Posterior cingulate gyrus (tissue), 11 donors: ENCODE results near the gene OR4B1.
A peak's percentile ranks its signal among the peaks of the same experiment; 100 is the strongest.
"Not testable (repeated sequence)": the region's sequence is repeated elsewhere in the genome, so short reads cannot be mapped to it uniquely, and the experiment has no call there.

Experiments
- DNase-seq, 10 donors: peaks; one replicate each; pipeline versions ENCODE4 v3.0.0 to v3.0.0-alpha.2; 2020 to 2021; ENCODE audit warnings: mixed read lengths in 3 of 10
- intact Hi-C: fragments of 100-400 bp; cut with DNase I; formaldehyde crosslinking; loops from one replicate; pipeline ENCODE4 v1.15.1; 2023

Gene OR4B1, protein sequence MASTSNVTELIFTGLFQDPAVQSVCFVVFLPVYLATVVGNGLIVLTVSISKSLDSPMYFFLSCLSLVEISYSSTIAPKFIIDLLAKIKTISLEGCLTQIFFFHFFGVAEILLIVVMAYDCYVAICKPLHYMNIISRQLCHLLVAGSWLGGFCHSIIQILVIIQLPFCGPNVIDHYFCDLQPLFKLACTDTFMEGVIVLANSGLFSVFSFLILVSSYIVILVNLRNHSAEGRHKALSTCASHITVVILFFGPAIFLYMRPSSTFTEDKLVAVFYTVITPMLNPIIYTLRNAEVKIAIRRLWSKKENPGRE

DNA sequence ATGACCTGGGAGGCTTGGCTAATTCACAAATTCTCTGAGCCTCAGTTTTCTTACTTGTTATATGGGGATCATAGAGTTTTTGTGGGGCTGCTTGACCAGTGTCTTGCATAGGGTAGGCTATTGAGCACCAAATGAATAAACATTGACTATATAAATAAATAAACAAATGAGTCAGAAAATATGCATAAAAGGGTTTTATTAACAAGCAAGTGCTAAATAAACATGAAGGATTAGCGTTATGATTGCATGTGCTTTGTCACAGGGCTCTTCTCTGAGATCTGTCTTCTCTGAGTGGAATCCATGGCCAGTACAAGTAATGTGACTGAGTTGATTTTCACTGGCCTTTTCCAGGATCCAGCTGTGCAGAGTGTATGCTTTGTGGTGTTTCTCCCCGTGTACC lies at the start of gene OR4B1:
TSS of gene OR4B1 (plus strand) at position 301 of the 400 bp plus-strand sequence. CDS start at position 301, 0 bp downstream.
- DNase-seq, result no peak
- intact Hi-C loops, result no loop called here

DNA sequence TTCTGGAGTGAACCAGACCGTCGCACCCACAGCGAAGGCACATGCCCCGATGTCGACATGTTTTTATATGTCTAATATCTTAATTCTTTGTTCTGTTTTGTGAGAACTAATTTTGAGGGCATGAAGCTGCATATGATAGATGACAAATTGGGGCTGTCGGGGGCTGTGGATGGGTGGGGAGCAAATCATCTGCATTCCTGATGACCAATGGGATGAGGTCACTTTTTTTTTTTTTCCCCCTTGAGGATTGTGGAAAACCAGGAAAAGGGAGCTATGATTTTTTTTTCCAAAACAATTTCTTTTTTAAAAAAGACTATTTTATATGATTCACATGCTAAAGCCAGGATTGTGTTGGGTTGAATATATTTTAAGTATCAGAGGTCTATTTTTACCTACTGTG lies 49.2 kb upstream of the OR4B1 start:
- DNase-seq, result no peak
- intact Hi-C loops, result no loop called here

DNA sequence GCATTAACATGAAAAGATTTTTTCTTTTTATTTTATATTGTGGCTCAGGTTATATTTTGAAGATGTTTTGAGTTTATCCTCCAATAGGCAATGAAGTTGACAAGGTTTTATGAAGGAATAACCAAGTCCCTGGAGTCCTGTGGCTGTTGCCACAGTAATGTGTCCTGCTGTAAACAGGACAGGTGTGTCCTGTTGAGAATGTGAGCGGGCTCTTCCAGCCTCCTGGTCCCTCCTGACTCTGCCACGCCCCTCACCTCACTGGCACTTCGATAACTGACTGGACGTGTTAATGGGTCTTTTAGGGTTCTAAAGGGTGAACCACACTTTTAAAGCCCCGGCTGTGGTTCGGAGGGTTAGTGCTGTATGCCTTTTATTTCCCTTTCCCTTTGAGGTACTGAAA lies 47.8 kb upstream of the OR4B1 start:
- intact Hi-C loops, result no loop called here
- DNase-seq, result no peak

GRCh38 chr11:48169259-48169658 lies 47.4 kb upstream of the OR4B1 start:
- intact Hi-C loops, result no loop called here
- no peak for DNase-seq

- no peak for DNase-seq
- intact Hi-C loops, result no loop called here
Measured at GRCh38 chr11:48169717-48170116, 46.9 kb upstream of the OR4B1 start.

GRCh38 chr11:48170241-48171233 lies 46.1 kb upstream of the OR4B1 start:
- DNase-seq, result no peak
- intact Hi-C loops, result no loop called here

GRCh38 chr11:48172818-48173609 lies 43.6 kb upstream of the OR4B1 start:
- peak; percentile 57 to 95 (median 74) for DNase-seq
- intact Hi-C loops, result no loop called here

- intact Hi-C loops, result no loop called here
- DNase-seq, result no peak
Measured at GRCh38 chr11:48177661-48178060, 38.9 kb upstream of the OR4B1 start.

GRCh38 chr11:48180627-48181026 lies 36.0 kb upstream of the OR4B1 start:
- DNase-seq, result no peak
- intact Hi-C loops, result no loop called here

DNA sequence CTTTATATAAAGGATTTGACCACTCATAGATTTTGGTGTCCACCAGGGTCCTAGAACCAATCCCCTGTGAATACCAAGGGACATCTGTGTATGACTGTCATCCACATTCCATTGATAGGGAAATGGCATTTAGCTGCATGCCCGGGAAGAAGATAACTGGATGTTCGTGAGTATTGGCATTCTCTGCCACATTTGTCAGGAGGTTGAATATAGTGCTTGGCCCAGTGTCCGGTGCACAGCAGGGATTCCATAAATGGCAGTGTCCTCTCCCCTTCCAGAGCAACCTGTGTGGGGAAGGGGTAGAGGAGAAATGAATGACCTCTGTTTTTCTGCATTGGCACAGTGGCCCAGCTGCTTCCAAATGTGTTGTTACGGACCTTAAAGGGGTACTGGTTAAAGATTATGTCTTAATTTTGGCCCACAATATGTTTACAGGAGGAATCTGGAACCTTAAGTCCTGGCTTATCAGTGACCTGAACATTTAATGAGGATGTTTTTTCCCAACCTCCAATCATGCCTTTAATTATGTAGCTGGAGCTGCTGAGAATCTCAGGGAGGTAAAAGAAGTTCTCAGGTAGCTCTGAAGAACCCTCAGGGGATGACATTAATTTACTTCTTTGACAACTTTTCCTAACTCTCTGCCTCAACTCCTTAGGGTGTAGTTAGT lies 33.6 kb upstream of the OR4B1 start:
- DNase-seq, result no peak
- intact Hi-C loops, result no loop called here

GRCh38 chr11:48184452-48184851 lies 32.2 kb upstream of the OR4B1 start:
- DNase-seq, result no peak
- intact Hi-C loops, result no loop called here

- intact Hi-C loops, DNase-seq: not testable (repeated sequence)
Measured at GRCh38 chr11:48190906-48191654, 25.5 kb upstream of the OR4B1 start.

GRCh38 chr11:48193876-48194275 lies 22.7 kb upstream of the OR4B1 start:
- no peak for DNase-seq
- intact Hi-C loops, result no loop called here

DNA sequence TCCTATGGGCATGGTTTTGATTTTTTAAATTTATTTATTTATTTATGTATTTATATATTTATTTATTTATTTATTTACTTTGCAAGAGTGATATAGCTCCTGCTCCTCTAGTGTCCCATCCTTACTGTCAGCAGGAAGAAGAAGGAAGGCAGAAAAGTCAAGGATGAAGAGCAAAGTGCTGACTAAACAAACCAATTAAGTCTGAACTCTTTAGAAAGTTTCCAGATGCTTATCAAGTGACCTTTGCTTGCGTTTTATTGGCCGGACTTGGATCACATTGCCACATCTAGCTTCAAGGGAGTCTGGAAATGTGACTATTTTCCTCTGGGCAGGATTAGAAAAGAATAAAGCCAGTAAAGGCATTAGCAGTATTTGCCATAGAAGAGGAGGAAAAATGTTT lies 8.7 kb upstream of the OR4B1 start:
- intact Hi-C loops, result no loop called here
- DNase-seq, result no peak

DNA sequence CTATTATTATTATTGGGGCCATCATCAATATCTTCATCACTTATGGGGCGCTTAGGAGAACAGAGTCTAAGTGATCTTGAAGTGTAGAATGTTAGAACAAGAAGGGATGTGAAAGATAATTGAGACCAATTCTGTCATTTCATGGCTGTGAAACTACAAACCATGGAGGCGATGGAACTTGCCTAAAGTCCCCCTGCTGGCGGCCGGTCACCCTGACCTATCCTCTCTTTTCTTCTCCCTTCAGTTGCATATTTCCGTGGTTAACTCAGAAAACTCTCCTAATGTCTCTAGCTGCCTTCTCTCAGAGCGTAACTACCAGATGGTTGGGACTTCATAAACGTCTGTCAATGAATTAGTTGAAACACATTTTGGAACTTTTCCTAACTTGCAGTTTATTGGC lies 6.6 kb upstream of the OR4B1 start:
- intact Hi-C loops, result no loop called here
- DNase-seq, result no peak

- intact Hi-C loops, result no loop called here
- DNase-seq, result no peak
Measured at GRCh38 chr11:48228761-48229160, 12.2 kb downstream of the OR4B1 start.

- DNase-seq, intact Hi-C loops: not testable (repeated sequence)
Measured at GRCh38 chr11:48230057-48230456, 13.4 kb downstream of the OR4B1 start.

DNA sequence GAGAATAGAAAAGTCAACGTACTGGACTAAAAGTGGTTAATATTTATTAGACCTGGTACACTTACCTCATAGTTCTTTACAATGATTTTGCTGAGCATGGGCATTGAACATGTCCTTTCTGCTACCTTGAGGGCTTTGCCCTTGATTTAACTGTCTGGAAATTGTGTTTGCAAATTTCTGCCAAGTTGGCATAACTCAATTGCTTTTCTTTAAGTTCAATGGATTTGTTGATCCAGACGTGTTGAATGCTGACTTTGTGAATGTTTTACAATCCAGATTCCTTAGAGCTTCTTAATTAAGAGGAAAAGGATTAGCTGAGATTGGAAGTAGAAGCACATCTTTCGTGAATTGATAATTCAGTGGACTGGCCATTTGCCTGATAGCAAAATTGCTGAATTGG lies 21.1 kb downstream of the OR4B1 start:
- intact Hi-C loops, result no loop called here
- DNase-seq, result no peak

DNA sequence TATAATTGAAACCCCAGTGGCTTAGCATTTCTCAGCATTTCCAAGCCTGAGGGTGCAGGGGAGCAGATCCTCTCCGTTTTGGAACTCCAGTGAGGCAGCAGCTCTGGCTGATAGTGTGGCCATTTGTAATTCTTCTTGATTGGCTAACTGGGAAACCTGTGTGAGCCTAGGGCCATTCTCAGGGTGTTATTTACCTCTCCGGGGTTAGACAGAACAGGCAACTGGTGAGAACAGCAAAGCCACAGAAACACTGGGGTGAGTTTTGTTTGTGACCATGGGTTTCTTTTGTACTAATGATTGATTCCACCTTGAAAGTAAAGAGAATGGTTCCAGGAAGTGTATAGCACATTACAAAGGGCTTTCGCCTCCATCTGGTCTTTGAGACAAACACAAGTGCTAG lies 25.9 kb downstream of the OR4B1 start:
- intact Hi-C loops, result no loop called here
- no peak for DNase-seq

GRCh38 chr11:48244804-48245203 lies 28.2 kb downstream of the OR4B1 start, which contains the start of gene OR4X2:
Gene OR4X2 (plus strand): TSS chr11:48245104. CDS start chr11:48245104, 0 bp downstream.
- intact Hi-C loops, result no loop called here
- DNase-seq, result no peak
